K562 (cell line): ENCODE data around the gene NEURL4. TPM values are rescaled to one million over a fixed set of nuclear protein-coding genes. Genes with fewer than 3 reads are reported as not detected.

Experiments used
- ATAC-seq: fragments of 200-7000 bp; cut with Tn5 transposase; 3 replicates; pipeline ENCODE4 v1.9.1; 2020; ENCODE audit warnings: moderate library complexity
- BruUV-seq: library from RNA; stranded (reverse); fragments of 400-500 nt; replicated peaks from 2 replicates; lab custom pipeline; 2021; lab: Mats Ljungman, UMichigan
- CTCF ChIA-PET: fragments of 300-600 bp; formaldehyde crosslinking; extraction: SDS; loops from one replicate; lab custom pipeline; 2021; ENCODE audit warnings: low intra/inter-chr PET ratio; lab: Yijun Ruan, JAX
- POLR2A ChIA-PET: fragments of 300-600, 350-650 bp; sonication (Branson Sonifier 250); formaldehyde crosslinking; extraction: SDS; loops from one replicate; lab custom pipeline; 2021; ENCODE audit warnings: antibody characterized with exemption, inconsistent platforms; lab: Yijun Ruan, JAX
- DNase-seq, 4 experiments: peaks; one replicate each; pipeline versions ENCODE4 v3.0.0 to v3.0.0-alpha.2; 2011 to 2018; ENCODE audit warnings: low spot score in 3 of 4, mixed read lengths in 3 of 4; ENCODE audit errors: extremely low read depth in 1 of 4
- FAIRE-seq: peaks from 2 replicates; lab custom pipeline; 2011; peaks lifted over from hg19 to GRCh38; lab: Jason Lieb, UNC
- H2AFZ ChIP-seq: 2 replicates; pipeline ENCODE4 v1.6.0; 2011; ENCODE audit warnings: low read depth, low read length, control low read depth, inconsistent platforms
- H3K27ac ChIP-seq: fragments of 200-600 bp; 3 replicates; pipeline ENCODE4 v1.8.0; 2011; ENCODE audit warnings: low read depth, mild to moderate bottlenecking, control low read depth, inconsistent platforms, low read length, moderate library complexity, mixed read lengths; ENCODE audit errors: extremely low read depth
- H3K27me3 ChIP-seq, 2 experiments: fragments of 300-600 bp in 1 of 2; 2 replicates in 1 of 2; 3 replicates in 1 of 2; pipeline versions ENCODE4 v1.6.0 to v1.8.0; 2011; ENCODE audit warnings: inconsistent platforms in 2 of 2, low read length in 2 of 2, mild to moderate bottlenecking in 1 of 2, mixed read lengths in 1 of 2, moderate library complexity in 1 of 2; ENCODE audit not compliant: control insufficient read depth in 2 of 2, insufficient read depth in 2 of 2
- H3K36me3 ChIP-seq: fragments of 300-600 bp; 3 replicates; pipeline ENCODE4 v1.8.0; 2011; ENCODE audit warnings: mild to moderate bottlenecking, low read length, inconsistent platforms; ENCODE audit not compliant: control insufficient read depth, insufficient read depth
- H3K4me1 ChIP-seq, 2 experiments: fragments of 200-600 bp in 1 of 2; replicated peaks in 1 of 2; 2 replicates in 1 of 2; 3 replicates in 1 of 2; pipeline versions ENCODE4 v1.5.1 to v1.8.0; 2011; ENCODE audit warnings: inconsistent platforms in 2 of 2, low read length in 2 of 2, mild to moderate bottlenecking in 1 of 2, mixed read lengths in 1 of 2, moderate library complexity in 1 of 2; ENCODE audit not compliant: control insufficient read depth in 2 of 2, insufficient read depth in 2 of 2
- H3K4me2 ChIP-seq: 2 replicates; pipeline ENCODE4 v1.6.1; 2011; ENCODE audit warnings: low read length, control low read depth, inconsistent platforms, mixed read lengths; ENCODE audit not compliant: insufficient read depth
- H3K4me3 ChIP-seq: fragments of 200-600 bp; sonication (generic), shearing (Covaris generic); 2 replicates; pipeline ENCODE4 v1.5.1; 2016; ENCODE audit warnings: control low read depth, inconsistent platforms
- H3K79me2 ChIP-seq: fragments of 200-600 bp; 3 replicates; pipeline ENCODE4 v1.8.0; 2011; ENCODE audit warnings: low read length, inconsistent platforms; ENCODE audit not compliant: control insufficient read depth, insufficient read depth
- H3K9ac ChIP-seq, 2 experiments: 2 replicates each; pipeline versions ENCODE4 v1.6.0 to v1.6.1; 2011; ENCODE audit warnings: low read depth in 2 of 2, low read length in 2 of 2, control low read depth in 1 of 2, inconsistent platforms in 1 of 2, mild to moderate bottlenecking in 1 of 2, mixed read lengths in 1 of 2; ENCODE audit not compliant: insufficient read depth in 1 of 2
- H3K9me1 ChIP-seq: one replicate; pipeline ENCODE4 v1.6.0; 2011; ENCODE audit warnings: inconsistent platforms, mild to moderate bottlenecking, low read length, moderate library complexity; ENCODE audit not compliant: control insufficient read depth, insufficient read depth
- H3K9me3 ChIP-seq: replicated peaks from 2 replicates; pipeline ENCODE4 v1.5.1; 2011; ENCODE audit warnings: low read depth, low read length, inconsistent platforms; ENCODE audit not compliant: control insufficient read depth, insufficient read depth
- H4K20me1 ChIP-seq: replicated peaks from 2 replicates; pipeline ENCODE4 v1.6.1; 2011; ENCODE audit warnings: low read length, inconsistent platforms, mixed read lengths; ENCODE audit not compliant: control insufficient read depth, insufficient read depth
- BCOR ChIP-seq: fragments of 450-650 bp; IDR thresholded peaks from 2 replicates; pipeline ENCODE4 v1.6.1; 2016
- C11orf30 ChIP-seq: fragments of 450-650 bp; IDR thresholded peaks from 2 replicates; pipeline ENCODE4 v1.6.1; 2016; ENCODE audit warnings: low read depth, mild to moderate bottlenecking
- FOXA3 ChIP-seq, 2 experiments: fragments of 450-650 bp in 1 of 2; sonication (generic) in 1 of 2; formaldehyde crosslinking; IDR thresholded peaks in 1 of 2; conservative IDR thresholded peaks in 1 of 2; 2 replicates each; pipeline versions ENCODE4 v1.4.0 to v1.8.0; 2020 to 2022; ENCODE audit warnings: mild to moderate bottlenecking in 2 of 2, missing genetic modification reagents in 1 of 2
- GATAD2A ChIP-seq: fragments of 450-650 bp; IDR thresholded peaks from 2 replicates; pipeline ENCODE4 v1.6.1; 2017
- HDAC1 ChIP-seq, 2 experiments: fragments of 450-650 bp; IDR thresholded peaks; 2 replicates each; pipeline ENCODE4 v1.6.1; 2016 to 2017; ENCODE audit warnings: inconsistent platforms in 1 of 2, mild to moderate bottlenecking in 1 of 2, moderate library complexity in 1 of 2
- HLTF ChIP-seq: fragments of 450-650 bp; IDR thresholded peaks from 2 replicates; pipeline ENCODE4 v1.6.1; 2016
- KLF1 ChIP-seq: fragments of 450-650 bp; IDR thresholded peaks from 2 replicates; pipeline ENCODE4 v1.6.1; 2016; ENCODE audit warnings: missing genetic modification characterization, missing compliant biosample characterization
- MLLT1 ChIP-seq, 2 experiments: fragments of 450-650 bp; IDR thresholded peaks; 2 replicates each; pipeline ENCODE4 v1.6.1; 2016
- MNT ChIP-seq, 2 experiments: fragments of 450-650 bp; conservative IDR thresholded peaks; 2 replicates each; pipeline ENCODE4 v1.6.1; 2017; ENCODE audit warnings: mild to moderate bottlenecking in 2 of 2, moderate library complexity in 2 of 2
- NR1H2 ChIP-seq: sonication (generic); formaldehyde crosslinking; IDR thresholded peaks from 2 replicates; pipeline ENCODE4 v1.4.0; 2020; ENCODE audit warnings: mild to moderate bottlenecking, missing genetic modification reagents
- RAD21 ChIP-seq, 2 experiments: fragments of 250-450 bp in 1 of 2; fragments of 450-650 bp in 1 of 2; sonication (Bioruptor Pico) in 1 of 2; formaldehyde crosslinking in 1 of 2; IDR thresholded peaks in 1 of 2; conservative IDR thresholded peaks in 1 of 2; 2 replicates each; pipeline versions ENCODE4 v1.4.0 to v1.8.0; 2020 to 2022; ENCODE audit warnings: mild to moderate bottlenecking in 2 of 2, moderate library complexity in 1 of 2
- TARDBP ChIP-seq: fragments of 450-650 bp; IDR thresholded peaks from 2 replicates; pipeline ENCODE4 v1.6.1; 2016
- THRB ChIP-seq: fragments of 450-650 bp; formaldehyde crosslinking; conservative IDR thresholded peaks from 2 replicates; pipeline ENCODE4 v1.4.0; 2022; ENCODE audit warnings: mild to moderate bottlenecking, missing genetic modification characterization
- ZNF561 ChIP-seq: fragments of 450-650 bp; formaldehyde crosslinking; conservative IDR thresholded peaks from 2 replicates; pipeline ENCODE4 v1.4.0; 2020; ENCODE audit warnings: mild to moderate bottlenecking, moderate library complexity
- ZNF717 ChIP-seq: fragments of 250-450 bp; sonication (Bioruptor Pico); IDR thresholded peaks from 2 replicates; pipeline ENCODE4 v1.5.0; 2021
- WGBS: fragments of 100-300 bp; shearing (Covaris generic); methylation state at CpG from one replicate; pipeline ENCODE4 v1.1.6; 2016; ENCODE audit warnings: low coverage, mixed read lengths; ENCODE audit not compliant: insufficient coverage; ENCODE audit errors: missing lambda C conversion rate; 5-methylcytosine and 5-hydroxymethylcytosine counted together
- in situ Hi-C: fragments of 300-500 bp; cut with MboI; formaldehyde crosslinking; loops from 4 replicates; pipeline ENCODE4 v1.15.0; 2018; ENCODE audit warnings: inconsistent platforms, mixed read lengths
- intact Hi-C: fragments of 100-400 bp; cut with micrococcal nuclease; formaldehyde crosslinking; loops from 2 replicates; pipeline ENCODE4 v1.14.2; 2022
- polyA plus RNA-seq, 8 experiments: library from polyadenylated mRNA; depleted of rRNA in 4 of 8; stranded (reverse) in 5 of 8; unstranded in 3 of 8; fragments of >200 nt; fragmentation: Nextera tagmentation in 2 of 8; fragmentation: Illumina TruSeq in 1 of 8; extraction: Ambion mirVana in 2 of 8; extraction: Trizol in 1 of 8; gene quantifications; 2 replicates each; pipeline versions ENCODE4 v1.2.1 to v1.2.3, GENCODE V29; 2011 to 2014; ENCODE audit warnings: inconsistent platforms in 1 of 8, missing spikeins in 1 of 8
- total RNA-seq, 7 experiments: library from RNA; depleted of rRNA in 6 of 7; stranded (reverse); fragments of >200 nt in 6 of 7; fragmentation: Illumina TruSeq in 2 of 7; extraction: Trizol in 2 of 7; gene quantifications; 2 replicates each; pipeline versions ENCODE4 v1.2.1 to v1.2.3, GENCODE V29; 2011 to 2021; ENCODE audit warnings: low replicate concordance in 1 of 7
- TF ChIP-seq, protein P1 (sequence below): sonication (generic); formaldehyde crosslinking; IDR thresholded peaks from 2 replicates; pipeline ENCODE4 v1.8.1; 2022; ENCODE audit warnings: missing genetic modification reagents

The NEURL4 gene
- total and polyA plus RNA-seq, 9 of the 15 experiments (the other 6 are each of a cell fraction or from before 2014, with no cell fraction given): 0.08 to 37.4 (median 11.5) TPM

DNA sequence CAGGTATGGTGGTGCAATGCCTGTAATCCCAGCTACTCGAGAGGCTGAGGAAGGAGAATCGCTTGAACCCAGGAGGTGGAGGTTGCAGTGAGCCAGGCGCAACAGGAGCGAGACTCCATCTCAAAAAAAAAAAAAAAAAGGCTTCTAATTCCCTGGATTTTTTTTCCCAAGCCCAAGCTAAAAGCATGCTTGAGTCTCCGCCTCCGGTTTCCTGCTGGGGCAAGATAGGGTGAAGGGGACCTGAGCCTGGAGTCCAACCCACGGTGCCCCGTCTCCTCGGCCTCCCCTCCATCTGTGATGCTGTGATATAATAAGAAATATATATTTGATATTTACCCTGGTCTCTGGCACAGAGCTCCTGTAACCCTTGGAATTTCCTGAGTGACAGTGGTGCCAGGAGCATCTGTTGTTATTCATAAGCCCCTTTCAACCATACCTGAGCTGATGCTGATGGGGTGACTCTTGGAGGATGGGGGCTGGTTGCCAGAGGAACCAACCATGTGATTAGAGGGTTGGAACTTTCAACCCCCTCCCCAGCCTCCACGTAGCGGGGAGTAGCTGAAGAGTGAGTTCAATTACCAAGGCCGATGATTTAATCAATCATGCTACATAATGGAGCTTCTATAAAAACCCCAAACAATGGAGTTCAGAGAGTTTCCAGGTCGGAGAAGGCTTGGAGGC is 38.9 kb upstream of the NEURL4 start:
- FAIRE-seq: no peak

More for the DNA sequence above, 38.9 kb upstream of the NEURL4 start:
- H3K4me3 ChIP-seq: no peak overlapping the region
- no peak overlapping the region for H3K27ac ChIP-seq
- H4K20me1 ChIP-seq: no peaks in the 10 kb centered on the region
- H3K36me3 ChIP-seq: no peaks in the 10 kb centered on the region
- POLR2A ChIA-PET: interaction anchor here (0.5 to 1.1 kb wide), 5 partner anchors 12 to 246 kb away, joined by 3 to 4 read pairs (median 3); partner anchors contain the start of gene POLR2A
- ATAC-seq (no peak), DNase-seq (no peak)
- no peaks in the 10 kb centered on the region for H3K9me1 ChIP-seq
- CTCF ChIA-PET: no interaction called here
- WGBS: 11% methylated on average over 10 of the region's 13 CpGs
- no peak overlapping the region for H3K9ac ChIP-seq
- in situ Hi-C loops (no loop called here), intact Hi-C loops (no loop called here)
- BruUV-seq: no TSS peak
- H3K79me2 ChIP-seq: no peaks in the 10 kb centered on the region
- H3K4me2 ChIP-seq: no peak overlapping the region
- H3K4me1 ChIP-seq: no peaks in the 10 kb centered on the region; a peak in 1 of 5 replicates
- TF ChIP-seq KLF1: no peak
- TF ChIP-seq HLTF: no peak
- TF ChIP-seq, protein P1, sequence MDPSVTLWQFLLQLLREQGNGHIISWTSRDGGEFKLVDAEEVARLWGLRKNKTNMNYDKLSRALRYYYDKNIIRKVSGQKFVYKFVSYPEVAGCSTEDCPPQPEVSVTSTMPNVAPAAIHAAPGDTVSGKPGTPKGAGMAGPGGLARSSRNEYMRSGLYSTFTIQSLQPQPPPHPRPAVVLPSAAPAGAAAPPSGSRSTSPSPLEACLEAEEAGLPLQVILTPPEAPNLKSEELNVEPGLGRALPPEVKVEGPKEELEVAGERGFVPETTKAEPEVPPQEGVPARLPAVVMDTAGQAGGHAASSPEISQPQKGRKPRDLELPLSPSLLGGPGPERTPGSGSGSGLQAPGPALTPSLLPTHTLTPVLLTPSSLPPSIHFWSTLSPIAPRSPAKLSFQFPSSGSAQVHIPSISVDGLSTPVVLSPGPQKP: no peak
- TF ChIP-seq FOXA3 (CRISPR knock-in tag; conservative IDR thresholded peaks at IDR 0.05 in 1 of 2, IDR thresholded peaks at IDR 0.05 in 1 of 2): no peak
- TF ChIP-seq THRB (CRISPR knock-in tag): no peak
- no peak for TF ChIP-seq C11orf30
- no peak for TF ChIP-seq ZNF717 (CRISPR knock-in tag)
- TF ChIP-seq HDAC1 (IDR thresholded peaks at IDR 0.05): no peak
- TF ChIP-seq MLLT1 (IDR thresholded peaks at IDR 0.05): no peak
- TF ChIP-seq BCOR: no peak
- TF ChIP-seq RAD21 (CRISPR knock-in tag; conservative IDR thresholded peaks at IDR 0.05 in 1 of 2, IDR thresholded peaks at IDR 0.05 in 1 of 2): no peak
- TF ChIP-seq NR1H2 (CRISPR knock-in tag): no peak
- TF ChIP-seq MNT (conservative IDR thresholded peaks at IDR 0.05): no peak
- no peak for TF ChIP-seq TARDBP
- no peak for TF ChIP-seq GATAD2A
- TF ChIP-seq ZNF561 (CRISPR knock-in tag): no peak
- no peak overlapping the region for H2AFZ ChIP-seq
- H3K27me3 ChIP-seq: peaks cover 3 to 4% of the 10 kb centered on the region in 2 experiments; a peak in 1 of 5 replicates
- H3K9me3 ChIP-seq: no peaks in the 10 kb centered on the region
